Measurements from ENCODE around the gene ZNF467.

ZNF467 gene

GRCh38 chr7:149771720-149772240, 1.6 kb downstream of the ZNF467 start:
- DNase-seq: peak; percentile 83

DNA sequence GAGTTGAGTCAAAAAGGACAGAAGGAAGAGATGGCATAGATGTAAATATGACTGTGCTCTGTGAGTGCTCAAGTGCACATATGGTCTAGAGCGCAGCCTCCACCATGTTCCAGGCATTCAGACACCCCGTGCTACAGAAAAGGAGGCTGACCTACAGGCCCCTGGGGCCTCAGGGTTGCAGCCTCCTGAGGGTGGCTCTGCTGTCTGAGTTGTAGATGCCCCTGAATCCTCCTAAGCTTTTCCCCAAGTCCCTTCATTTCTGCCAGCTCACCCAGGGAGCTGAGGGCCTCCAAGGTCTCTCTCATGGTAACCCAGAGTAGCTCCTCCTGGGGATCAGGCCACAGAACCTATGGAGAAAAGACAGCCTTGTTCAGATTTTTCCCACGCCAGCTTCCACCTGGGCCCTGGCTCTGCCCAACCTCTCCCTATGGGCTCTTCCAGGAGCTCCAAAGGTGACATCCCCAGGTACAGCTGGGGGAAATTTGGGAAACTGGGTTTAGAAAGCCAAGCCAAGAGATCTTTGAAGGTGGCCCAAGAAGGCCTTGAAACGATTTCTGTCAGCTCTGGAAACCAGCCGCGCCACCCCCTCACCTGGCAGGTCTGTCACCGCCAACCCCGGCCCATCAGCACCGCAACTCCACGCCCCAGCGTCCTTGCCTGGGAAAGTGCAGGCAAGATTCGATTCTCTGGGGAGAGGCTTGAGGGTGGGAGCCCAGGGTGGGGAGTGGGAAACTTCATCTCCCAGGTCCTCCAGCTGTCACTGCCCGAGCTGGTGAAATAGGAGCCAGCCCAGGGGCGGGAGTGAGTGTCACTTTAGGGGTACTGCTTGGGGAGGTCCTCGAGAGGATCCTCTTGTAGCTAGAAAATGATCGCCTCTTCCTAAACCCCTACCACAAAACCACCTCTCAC, 2.4 kb downstream of the ZNF467 start:
- peak; percentile 67 for DNase-seq

- no peak for DNase-seq
These were observed 3.5 kb downstream of the ZNF467 start for GRCh38 chr7:149769915-149770314.

DNA sequence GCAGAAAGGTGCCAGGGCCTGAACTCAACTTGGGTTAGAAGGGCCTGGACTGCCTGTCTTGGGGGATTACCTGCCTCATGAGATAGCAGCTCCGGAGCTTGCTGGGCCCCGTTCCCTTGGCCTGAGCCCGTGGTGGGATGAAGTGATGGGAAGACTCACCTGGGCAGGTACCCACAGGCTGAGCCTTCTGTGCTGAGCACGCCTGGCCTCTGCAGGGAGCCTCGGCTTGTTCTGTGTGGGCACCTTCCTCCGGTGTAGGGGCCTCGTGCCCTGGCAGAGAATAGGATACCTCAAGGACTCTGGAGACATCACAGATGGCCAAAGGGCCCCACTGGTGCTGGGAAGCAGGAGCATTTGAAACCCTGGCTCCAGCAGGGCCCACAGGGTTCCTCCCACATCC, 4.5 kb downstream of the ZNF467 start:
- no peak for DNase-seq

GRCh38 chr7:149767068-149767467, 6.3 kb downstream of the ZNF467 start:
- DNase-seq: no peak

DNA sequence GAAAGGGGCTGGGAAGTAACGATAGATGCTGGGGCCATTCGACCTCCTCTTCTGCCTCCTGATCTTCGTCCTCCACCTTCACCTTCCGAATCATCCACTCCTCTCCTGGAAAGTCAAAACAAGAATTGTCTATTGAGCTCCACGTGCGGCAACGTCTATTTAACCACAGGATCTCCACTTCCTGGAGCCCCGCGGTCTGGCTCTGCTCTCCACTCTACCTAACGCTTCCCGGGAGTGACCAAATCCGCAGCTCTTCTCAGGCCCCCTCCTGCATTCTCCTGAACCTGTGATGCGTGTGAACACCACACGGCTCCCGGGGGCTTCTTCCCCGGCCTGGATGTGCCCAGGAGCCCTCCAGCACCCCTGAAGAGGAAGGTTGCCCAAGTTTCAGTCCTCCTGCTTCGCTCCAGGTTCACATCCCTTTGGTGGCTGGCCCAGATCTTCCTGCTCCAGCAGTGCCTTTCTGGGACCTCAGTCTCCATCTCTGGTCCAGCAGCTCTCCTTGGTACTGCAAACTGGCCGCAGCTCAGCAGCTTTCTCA, 7.2 kb downstream of the ZNF467 start:
- no peak for DNase-seq

DNA sequence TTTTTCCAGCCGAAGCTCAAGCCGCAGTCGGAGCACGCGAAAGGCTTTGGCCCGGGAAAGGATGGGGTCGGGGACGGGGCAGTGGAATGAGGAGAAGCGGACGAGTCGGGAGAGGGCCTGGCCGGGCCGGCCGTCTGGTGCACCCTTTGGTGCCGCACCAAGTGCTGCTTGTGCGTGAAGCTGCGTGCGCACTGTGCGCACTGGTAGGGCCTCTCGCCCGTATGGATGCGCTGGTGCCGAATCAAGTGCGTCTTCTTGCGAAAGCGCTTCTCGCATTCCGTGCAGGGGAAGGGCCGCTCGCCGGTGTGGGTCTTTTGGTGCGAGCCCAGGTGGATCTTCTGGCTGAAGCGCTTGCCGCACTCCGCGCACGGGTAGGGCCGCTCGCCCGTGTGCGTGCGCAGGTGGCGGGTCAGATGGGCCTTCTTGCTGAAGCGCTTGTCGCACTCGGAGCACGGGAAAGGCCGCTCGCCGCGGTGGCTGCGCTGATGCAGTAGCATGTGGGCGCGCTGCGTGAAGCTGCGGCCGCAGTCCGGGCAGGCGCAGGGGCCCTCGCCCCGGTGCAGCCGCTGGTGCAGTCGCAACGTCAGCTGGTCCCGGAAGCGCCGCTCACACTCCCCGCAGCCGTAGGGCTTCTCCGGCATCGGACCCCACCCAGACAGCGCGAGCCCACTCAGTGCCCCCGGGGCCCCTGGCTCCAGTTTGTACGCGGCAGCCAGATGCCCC, 7.8 kb downstream of the ZNF467 start:
- DNase-seq: no peak

DNA sequence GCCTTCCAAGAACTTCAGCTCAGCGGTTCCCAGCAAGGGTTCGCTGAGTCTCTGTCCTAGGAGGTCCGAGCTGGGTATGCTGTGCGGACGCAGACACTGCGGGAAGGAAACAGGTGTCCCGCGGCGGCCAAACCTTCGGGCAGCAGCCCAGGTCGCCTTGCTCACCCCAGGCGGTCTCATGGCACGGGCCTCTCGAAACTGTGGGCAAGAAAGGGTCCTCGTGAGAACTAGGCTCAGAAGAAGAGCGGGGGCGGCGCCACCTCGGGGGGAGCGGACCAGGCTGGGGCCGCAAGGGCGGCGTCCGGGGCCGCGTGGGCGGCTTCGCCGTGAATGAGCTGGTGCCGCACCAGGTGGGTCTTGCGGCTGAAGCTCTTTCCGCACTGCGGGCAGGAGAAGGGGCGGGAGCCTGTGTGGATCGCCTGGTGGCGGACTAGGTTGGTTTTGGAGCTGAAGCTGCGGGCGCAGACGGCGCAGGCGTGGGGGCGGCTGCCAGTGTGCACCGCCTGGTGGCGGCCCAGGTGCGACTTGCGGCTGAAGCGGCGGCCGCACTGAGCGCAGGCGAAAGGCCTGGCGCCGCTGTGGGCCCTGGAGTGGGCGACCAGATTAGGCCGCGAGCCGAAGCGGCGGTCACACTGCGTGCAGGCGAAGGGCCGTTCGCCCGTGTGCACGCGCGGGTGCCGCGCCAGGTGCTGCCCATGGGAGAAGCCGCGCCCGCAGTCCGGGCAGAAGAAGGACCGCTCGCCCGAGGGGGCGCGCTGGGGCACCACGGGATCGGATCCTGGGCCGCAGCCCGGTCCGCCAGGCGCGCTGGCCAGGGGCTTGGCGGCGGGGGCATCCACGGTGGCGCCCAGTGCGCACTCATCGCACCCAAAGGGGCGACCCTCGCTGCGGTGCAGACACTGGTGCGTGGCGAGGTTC, 8.6 kb downstream of the ZNF467 start:
- peak; percentile 64 for DNase-seq

GRCh38 chr7:149763563-149764240, 9.7 kb downstream of the ZNF467 start:
- no peak for DNase-seq

DNA sequence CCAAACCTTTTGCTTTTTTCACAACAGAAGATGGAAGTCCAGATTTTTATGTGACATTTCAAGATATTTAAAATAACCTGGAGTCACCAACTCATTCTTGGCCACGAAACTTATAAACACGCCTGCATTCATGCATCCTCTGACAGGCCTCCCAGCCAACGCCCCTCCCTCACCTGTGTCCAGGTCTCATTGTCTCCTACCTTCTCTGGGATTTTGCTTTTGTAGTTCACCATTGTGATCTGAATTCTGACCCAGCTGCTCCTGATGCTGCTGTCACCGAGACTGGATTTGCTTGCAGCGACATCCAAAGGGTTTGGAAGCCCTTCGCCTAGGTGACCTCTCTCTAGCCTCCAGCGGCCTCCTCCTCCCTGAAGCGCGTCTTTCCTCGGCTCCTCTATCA, 10.8 kb downstream of the ZNF467 start:
- no peak for DNase-seq

DNA sequence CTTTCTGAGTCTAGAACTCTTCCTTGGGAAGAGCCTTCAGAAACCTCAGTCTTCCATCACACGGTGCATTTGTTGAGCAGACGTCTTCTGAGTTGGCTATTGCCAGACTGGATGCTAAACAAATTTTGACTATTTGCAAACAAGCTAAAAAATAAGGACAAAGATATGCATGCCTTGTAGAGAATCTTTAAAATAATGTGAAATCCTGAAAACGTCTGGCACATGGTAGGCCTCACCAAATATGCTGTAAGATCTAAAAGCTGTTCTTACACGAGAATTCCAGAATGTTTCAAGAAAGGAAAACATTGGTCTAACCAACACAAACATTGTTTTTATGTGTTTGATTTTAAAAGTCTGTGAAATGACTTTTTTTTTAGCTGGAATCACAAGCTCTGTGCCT, 11.3 kb downstream of the ZNF467 start:
- no peak for DNase-seq

DNA sequence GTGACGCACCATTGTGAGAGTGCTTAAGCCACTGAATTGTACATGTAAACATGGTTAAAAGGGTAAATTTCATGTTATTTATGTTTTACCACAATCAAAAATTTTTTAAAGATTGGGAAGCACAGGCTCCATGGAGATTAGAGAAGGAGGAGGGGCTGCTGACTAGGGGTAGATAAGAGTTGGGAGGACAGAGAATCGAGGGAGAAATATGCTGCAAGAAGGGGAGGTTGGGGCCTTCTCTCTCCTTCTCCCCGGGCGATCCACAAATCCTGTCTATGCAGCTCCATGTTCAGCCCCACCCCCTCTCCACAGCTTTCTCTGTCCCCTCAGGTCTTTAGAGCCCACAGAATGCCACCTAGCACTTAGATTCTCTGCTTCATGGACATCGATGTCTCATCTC, 12.1 kb downstream of the ZNF467 start:
- no peak for DNase-seq

GRCh38 chr7:149760538-149760937, 12.8 kb downstream of the ZNF467 start:
- no peak for DNase-seq

DNA sequence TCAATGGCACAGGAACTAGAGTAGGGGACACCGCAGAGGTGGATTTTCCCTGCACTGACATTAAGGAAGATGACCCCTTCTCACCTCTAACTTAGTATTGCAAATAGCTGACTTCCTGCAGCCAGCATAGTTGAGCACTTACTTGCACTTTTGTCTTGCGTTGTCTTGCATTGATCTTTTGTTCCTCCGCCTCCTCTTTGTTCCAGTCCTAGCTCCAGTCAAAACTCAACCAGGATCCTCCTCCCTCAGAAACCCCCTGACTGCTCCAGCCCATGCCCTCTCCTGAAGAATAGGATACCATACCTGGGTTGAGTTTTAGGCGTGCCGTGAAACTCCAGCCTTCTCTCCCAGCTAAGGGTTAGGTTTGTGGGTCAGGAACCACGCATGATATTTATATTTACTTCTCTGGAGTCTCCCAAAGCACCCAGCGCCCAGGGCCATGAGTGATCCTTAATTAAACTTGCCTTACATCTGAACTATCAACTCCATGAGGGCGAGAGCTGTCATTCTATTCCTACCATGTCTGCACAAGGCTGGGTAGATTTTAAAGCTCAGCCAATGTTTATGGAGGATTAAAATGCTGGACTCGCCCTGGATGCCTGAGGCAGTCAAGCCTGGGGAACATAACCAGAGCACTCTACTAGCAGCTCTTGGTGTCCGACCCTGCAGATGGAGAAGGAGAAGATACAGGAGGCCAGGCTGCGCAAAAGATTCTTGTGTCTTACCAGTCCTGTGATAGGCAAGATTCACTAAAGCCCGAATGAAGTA, 14.1 kb downstream of the ZNF467 start:
- no peak for DNase-seq

DNA sequence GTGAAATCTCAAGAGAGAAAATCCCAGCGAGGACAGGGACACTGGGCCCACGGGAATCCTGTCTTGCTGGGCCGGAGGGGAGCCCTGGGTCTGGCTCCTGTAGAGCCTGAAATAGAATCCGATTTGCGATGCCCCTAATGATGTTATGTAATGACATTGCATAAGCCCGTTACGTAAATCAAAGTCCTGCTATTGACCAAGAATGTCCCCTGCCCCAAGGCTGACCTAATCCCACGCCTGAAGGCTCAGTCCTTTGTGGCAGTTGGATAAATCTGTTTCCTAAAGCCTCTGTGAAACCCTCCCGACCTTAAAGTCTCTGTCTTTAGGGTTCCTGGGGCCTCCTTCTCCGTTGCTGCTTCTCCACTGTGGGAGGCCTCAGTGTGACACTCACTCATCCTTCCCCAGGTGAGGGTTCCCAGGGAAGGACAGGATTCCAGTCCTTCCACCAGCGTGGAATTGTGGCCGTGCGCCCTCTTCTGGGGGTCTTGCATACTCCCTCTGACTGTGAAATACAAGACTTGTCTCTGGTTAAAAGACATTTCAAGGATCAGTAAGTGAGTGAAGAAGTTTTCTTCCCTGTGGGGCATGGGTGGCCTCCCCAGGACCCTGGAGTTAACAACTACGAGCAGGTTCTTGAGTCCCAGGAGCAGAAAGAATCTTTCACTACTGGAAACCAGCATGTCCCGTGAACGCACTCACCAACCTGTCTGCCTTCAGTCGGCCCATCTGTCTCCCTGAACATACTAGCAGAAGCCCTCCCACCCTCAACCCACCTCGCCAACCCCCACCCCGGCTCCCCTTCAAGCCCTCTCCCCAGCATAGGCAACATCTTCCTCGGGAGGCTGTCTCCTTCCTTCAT, 19.8 kb downstream of the ZNF467 start:
- DNase-seq: no peak

DNA sequence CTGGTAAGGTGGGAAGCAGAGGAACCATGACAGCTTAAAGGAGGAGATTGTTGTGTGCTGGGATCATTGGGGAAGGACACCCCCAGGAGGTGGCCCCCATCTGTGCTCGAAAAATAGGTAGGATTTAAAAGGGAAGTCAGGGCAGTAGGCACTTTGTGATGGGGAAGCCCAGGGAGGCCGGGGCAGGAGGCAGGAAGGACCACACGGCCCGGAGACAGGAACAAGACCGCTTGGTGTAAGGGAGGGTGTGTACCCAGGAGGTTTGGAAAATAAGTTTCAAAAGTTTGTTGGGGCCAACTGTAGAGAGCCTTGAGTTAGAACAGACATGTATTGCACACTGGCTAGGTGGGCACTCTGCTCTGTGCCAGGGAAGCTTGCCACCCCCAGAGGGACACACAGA, 20.7 kb downstream of the ZNF467 start:
- no peak for DNase-seq

DNA sequence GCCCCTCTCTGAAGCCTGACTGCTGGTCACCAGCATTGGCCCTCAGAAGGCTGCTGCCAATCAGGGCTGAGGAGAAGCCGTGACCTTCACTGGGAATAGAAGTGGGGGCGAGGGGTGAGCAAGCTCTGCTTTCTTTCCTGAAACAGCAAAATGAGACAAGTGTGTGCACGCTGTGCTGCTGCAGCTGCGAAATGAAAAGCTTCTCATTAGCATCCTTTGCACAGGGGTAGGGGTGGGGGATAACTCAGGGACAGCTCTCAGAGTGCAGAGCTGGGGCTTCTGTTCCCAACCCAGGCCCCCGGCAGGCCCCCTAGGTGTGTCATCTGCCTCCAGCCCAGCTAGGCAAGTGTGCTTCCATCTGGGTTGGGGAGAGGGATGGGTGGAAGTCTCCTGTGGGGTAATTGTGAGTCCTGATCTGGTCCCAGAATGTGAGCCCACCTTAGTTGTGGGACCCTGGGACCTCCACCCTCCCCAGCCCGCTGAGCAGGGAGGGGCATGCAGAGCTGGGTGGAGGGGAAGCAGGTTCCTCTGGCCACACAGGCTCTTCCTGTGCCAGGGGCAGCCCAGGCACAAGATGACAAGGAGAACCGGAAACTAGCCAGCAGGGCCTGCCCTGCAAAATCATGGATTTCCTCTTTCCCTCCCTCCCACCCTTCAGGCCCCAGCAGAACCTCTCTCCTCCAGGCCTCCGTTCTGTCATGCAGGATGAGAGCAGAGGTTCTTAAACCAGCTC, 22.2 kb downstream of the ZNF467 start:
- no peak for DNase-seq

DNA sequence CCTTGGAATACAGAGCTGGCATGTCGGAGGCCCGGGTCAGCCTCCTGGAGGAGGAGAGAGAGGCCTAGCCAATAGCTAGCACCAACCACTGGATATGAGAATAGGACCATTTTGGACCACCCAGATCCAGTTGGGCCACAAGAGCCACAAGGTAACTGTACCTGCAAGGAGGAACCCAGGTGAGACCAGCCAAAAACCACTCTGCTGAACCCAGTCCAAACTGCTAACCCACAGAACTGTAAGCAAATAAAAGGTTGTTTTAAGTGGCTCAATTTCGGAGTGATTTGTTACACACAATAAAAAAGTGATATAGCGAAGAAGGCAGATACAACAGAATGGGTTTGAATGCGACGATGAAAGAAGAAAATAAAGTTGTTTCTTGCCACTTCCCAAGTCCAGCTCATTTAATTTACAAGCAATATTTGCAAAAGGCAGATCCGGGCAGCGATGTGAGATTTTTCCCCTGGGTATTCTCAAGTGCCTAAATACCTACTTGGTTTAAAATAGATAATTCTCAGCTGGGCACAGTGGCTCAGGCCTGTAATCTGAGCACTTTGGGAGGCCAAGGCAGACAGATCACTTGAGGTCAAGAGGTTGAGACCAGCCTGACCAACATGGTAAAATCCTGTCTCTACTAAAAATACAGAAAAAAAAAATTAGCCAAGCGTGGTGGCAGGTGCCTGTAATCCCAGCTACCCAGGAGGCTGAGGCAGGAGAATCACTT, 23.1 kb downstream of the ZNF467 start:
- no peak for DNase-seq
